Naive thymus-derived CD4-positive, alpha-beta T cell (primary cell): ENCODE measurements around the gene CLRN3. TPM values are rescaled to one million over a fixed set of nuclear protein-coding genes. Genes with fewer than 3 reads are reported as not detected.
A peak's percentile ranks its signal among the peaks of the same experiment; 100 is the strongest.

Experiments
- ATAC-seq: fragments of 150-1000 bp; cut with Tn5 transposase; 2 replicates; pipeline ENCODE4 v1.10.0; 2021; ENCODE audit warnings: mild to moderate bottlenecking, moderate library complexity
- CTCF ChIA-PET: fragments of 350-600 bp; sonication (Branson Sonifier 250); formaldehyde crosslinking; loops from one replicate; lab custom pipeline; 2021; ENCODE audit warnings: antibody characterized with exemption; lab: Charles Lee
- POLR2A ChIA-PET: fragments of 350-600 bp; sonication (Branson Sonifier 250); formaldehyde crosslinking; loops from one replicate; lab custom pipeline; 2021; ENCODE audit warnings: antibody characterized with exemption, inconsistent platforms; lab: Charles Lee
- DNase-seq, 9 donors: peaks; one replicate each; pipeline versions ENCODE4 v3.0.0 to v3.0.0-alpha.2; 2020 to 2022; ENCODE audit warnings: mixed read lengths in 1 of 9
- H3K27ac ChIP-seq: one replicate; pipeline ENCODE4 v1.7.0; 2013; ENCODE audit warnings: mild to moderate bottlenecking, low read depth, low read length, moderate library complexity
- H3K27me3 ChIP-seq, 2 donors: one replicate each; pipeline ENCODE4 v1.7.0; 2013; ENCODE audit warnings: low read length in 2 of 2, mild to moderate bottlenecking in 2 of 2, moderate library complexity in 2 of 2; ENCODE audit not compliant: control insufficient read depth in 2 of 2, insufficient read depth in 2 of 2
- H3K36me3 ChIP-seq, 3 experiments: 1 replicate in 2 of 3; 2 replicates in 1 of 3; pipeline ENCODE4 v1.7.0; 2013; ENCODE audit warnings: low read length in 3 of 3, mild to moderate bottlenecking in 3 of 3, moderate library complexity in 1 of 3; ENCODE audit not compliant: insufficient read depth in 3 of 3, control insufficient read depth in 2 of 3
- H3K4me1 ChIP-seq, 2 donors: one replicate each; pipeline ENCODE4 v1.7.0; 2013; ENCODE audit warnings: low read length in 2 of 2, mild to moderate bottlenecking in 2 of 2, moderate library complexity in 1 of 2; ENCODE audit not compliant: control insufficient read depth in 2 of 2, insufficient read depth in 2 of 2
- H3K4me3 ChIP-seq: 2 replicates; pipeline ENCODE4 v1.7.0; 2013; ENCODE audit warnings: mild to moderate bottlenecking, low read length
- H3K9me3 ChIP-seq, 3 experiments: 1 replicate in 2 of 3; 2 replicates in 1 of 3; pipeline ENCODE4 v1.7.0; 2013; ENCODE audit warnings: low read length in 3 of 3; ENCODE audit not compliant: control insufficient read depth in 2 of 3
- H3K27ac Mint-ChIP-seq, 9 donors: one replicate each; pipeline ENCODE4 v1.8.0; 2020 to 2022; ENCODE audit warnings: mixed read lengths in 9 of 9, mild to moderate bottlenecking in 8 of 9, moderate library complexity in 5 of 9, inconsistent platforms in 2 of 9
- H3K27me3 Mint-ChIP-seq, 5 donors: one replicate each; pipeline ENCODE4 v1.8.0; 2021 to 2022; ENCODE audit warnings: mixed read lengths in 5 of 5, mild to moderate bottlenecking in 1 of 5
- H3K36me3 Mint-ChIP-seq, 5 donors: one replicate each; pipeline ENCODE4 v1.8.0; 2020 to 2022; ENCODE audit warnings: mixed read lengths in 5 of 5, mild to moderate bottlenecking in 3 of 5, inconsistent platforms in 1 of 5
- H3K4me1 Mint-ChIP-seq, 7 donors: one replicate each; pipeline ENCODE4 v1.8.0; 2020 to 2022; ENCODE audit warnings: mixed read lengths in 7 of 7, mild to moderate bottlenecking in 3 of 7, inconsistent platforms in 1 of 7
- H3K4me3 Mint-ChIP-seq, 10 donors: one replicate each; pipeline ENCODE4 v1.8.0; 2020 to 2022; ENCODE audit warnings: mild to moderate bottlenecking in 10 of 10, mixed read lengths in 10 of 10, moderate library complexity in 6 of 10, inconsistent platforms in 2 of 10
- H3K9me3 Mint-ChIP-seq, 11 donors: one replicate each; pipeline ENCODE4 v1.8.0; 2020 to 2022; ENCODE audit warnings: mixed read lengths in 11 of 11, mild to moderate bottlenecking in 4 of 11, inconsistent platforms in 1 of 11, moderate library complexity in 1 of 11
- intact Hi-C, 2 donors: fragments of 100-400 bp; cut with micrococcal nuclease; formaldehyde crosslinking; loops; one replicate each; pipeline ENCODE4 v1.15.1; 2023
- polyA plus RNA-seq, 2 donors: library from polyadenylated mRNA; unstranded; fragments of 300-500 nt; fragmentation: Illumina TruSeq; gene quantifications; one replicate each; pipeline ENCODE4 v1.2.3, GENCODE V29; 2021
- total RNA-seq, 6 experiments: library from RNA in 5 of 6; stranded (reverse) in 5 of 6; gene quantifications; 1 replicate in 5 of 6; 2 replicates in 1 of 6; pipeline ENCODE4 v1.2.3 and lab custom pipeline; 2021 to 2026

Gene CLRN3
- total and polyA plus RNA-seq, 7 experiments from 2014 or later: not detected

DNA sequence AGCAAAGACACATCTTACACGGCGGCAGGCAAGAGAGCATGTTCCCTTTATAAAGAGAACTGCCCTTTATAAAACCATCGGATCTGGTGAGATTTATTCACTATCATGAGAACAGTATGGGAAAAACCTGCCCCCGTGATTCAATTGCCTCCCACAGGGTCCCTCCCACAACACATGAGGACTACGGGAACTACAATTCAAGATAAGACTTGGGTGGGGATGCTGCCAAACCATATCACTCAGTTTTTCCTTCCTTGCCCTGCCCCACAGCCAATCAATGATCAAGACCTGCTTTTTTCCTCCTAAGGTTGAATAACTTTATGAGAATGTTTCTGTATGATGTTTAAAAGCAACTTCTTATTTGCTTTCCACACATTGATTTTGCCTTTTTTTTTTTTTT is 11.0 kb upstream of the CLRN3 start:
- Histone ChIP-seq H3K9me3 (no peaks in the 10 kb centered on the region), H3K27ac (no peak overlapping the region), H3K27me3 (no peaks in the 10 kb centered on the region), H3K4me3 (no peak overlapping the region), H3K4me1 (no peaks in the 10 kb centered on the region), H3K36me3 (no peaks in the 10 kb centered on the region)
- H3K4me3 Mint-ChIP-seq: no peak overlapping the region
- DNase-seq (no peak), ATAC-seq (no peak)
- no peak overlapping the region for H3K27ac Mint-ChIP-seq
- H3K9me3 Mint-ChIP-seq: peaks cover 0 to 5% (median 0%) of the 10 kb centered on the region in 11 donors
- H3K4me1 Mint-ChIP-seq: peaks cover 0 to 8% (median 0%) of the 10 kb centered on the region in 7 donors
- intact Hi-C loops: no loop called here
- POLR2A ChIA-PET: no interaction called here
- peaks cover 26 to 52% (median 32%) of the 10 kb centered on the region in 5 donors for H3K27me3 Mint-ChIP-seq
- no peaks in the 10 kb centered on the region for H3K36me3 Mint-ChIP-seq
- CTCF ChIA-PET: no interaction called here

DNA sequence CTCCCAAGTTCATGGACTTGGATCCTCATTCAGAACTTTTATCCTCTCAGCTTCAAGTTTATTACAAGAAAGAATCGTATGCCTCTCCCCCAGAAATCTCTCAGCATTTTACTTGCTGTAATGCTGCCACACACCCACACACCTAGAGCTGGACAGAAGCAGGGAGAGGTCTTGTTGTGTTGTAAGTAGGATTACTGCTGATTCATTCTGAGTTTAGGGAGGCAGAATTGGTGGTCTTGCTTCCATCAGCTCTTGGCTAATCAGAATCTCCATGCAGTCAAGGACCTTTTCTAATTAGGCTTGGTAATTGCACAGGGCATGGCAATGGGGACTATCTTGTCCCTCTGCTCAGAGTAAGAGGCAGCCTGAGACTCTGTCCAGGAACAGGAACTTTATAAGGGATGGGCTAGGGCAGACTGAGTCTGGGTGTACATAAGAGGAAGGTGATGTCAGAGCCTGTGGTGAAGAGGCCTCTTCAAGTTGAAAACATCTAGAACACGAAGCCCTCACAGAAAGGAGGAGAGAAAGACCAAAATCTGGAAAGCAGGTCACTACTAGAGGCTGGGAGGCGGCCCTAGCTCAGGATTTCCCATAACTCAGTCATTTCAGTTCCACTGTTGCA is 7.1 kb upstream of the CLRN3 start:
- Mint-ChIP-seq H3K27me3 (peaks cover 18 to 37% (median 28%) of the 10 kb centered on the region in 5 donors), H3K4me1 (peaks cover 0 to 14% (median 0%) of the 10 kb centered on the region in 7 donors), H3K27ac (no peak overlapping the region), H3K4me3 (peak overlapping the region in 1 of 10 donors; percentile 10), H3K36me3 (peaks cover 0 to 5% (median 0%) of the 10 kb centered on the region in 5 donors), H3K9me3 (peaks cover 0 to 14% (median 6%) of the 10 kb centered on the region in 11 donors)
- intact Hi-C loops: no loop called here
- Histone ChIP-seq H3K36me3 (no peaks in the 10 kb centered on the region), H3K4me3 (no peak overlapping the region), H3K9me3 (no peaks in the 10 kb centered on the region), H3K4me1 (no peaks in the 10 kb centered on the region), H3K27ac (no peak overlapping the region), H3K27me3 (no peaks in the 10 kb centered on the region)
- POLR2A ChIA-PET: no interaction called here
- CTCF ChIA-PET: no interaction called here
- ATAC-seq (peak; percentile 91), DNase-seq (no peak)

DNA sequence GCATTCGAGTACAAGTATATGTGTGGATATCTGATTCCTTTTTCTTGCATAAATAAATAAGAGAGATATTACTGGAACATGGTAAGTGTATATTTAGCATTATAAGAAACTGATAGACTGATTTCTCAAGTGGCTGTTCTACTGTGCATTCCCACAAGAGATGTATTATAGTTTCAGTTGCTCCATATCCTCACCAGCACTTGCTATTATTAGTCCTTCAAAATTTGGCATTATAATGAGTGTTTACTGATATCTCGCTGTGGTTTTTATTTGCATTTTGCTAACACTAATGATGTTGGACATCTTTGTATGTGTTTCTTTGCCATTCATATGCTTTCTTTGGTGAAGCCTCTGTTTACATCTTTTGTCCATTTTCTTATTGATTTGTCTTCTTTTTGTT is 4.4 kb upstream of the CLRN3 start:
- no peak for DNase-seq
- H3K27me3 ChIP-seq: no peaks in the 10 kb centered on the region
- Mint-ChIP-seq H3K4me1 (peaks cover 0 to 17% (median 0%) of the 10 kb centered on the region in 7 donors), H3K27me3 (peaks cover 13 to 40% (median 29%) of the 10 kb centered on the region in 5 donors), H3K27ac (no peak overlapping the region), H3K4me3 (no peak overlapping the region), H3K9me3 (peaks cover 0 to 14% (median 6%) of the 10 kb centered on the region in 11 donors), H3K36me3 (peaks cover 0 to 5% (median 0%) of the 10 kb centered on the region in 5 donors)
- no peaks in the 10 kb centered on the region for H3K36me3 ChIP-seq
- ATAC-seq: no peak
- no peak overlapping the region for H3K4me3 ChIP-seq
- no peaks in the 10 kb centered on the region for H3K4me1 ChIP-seq
- ChIA-PET POLR2A (no interaction called here), CTCF (no interaction called here)
- no peak overlapping the region for H3K27ac ChIP-seq
- intact Hi-C loops: no loop called here
- H3K9me3 ChIP-seq: no peaks in the 10 kb centered on the region

DNA sequence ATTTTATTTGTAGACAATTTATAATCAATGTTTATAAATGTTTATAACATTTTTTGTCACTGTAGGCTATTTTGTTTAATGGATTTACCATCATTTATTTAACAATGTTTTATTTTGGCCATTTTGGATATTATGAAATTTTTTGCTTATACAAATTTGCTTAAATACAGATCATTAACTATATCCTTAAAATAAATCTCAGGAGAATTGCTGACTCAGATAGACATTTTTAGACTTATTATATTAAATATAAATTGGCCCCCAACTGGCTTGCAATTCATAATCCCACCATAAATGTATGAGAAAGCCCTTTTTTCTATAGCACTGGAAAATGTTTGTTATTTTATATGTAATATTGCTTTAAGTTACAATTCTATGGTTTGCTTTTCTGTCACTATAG is 3.8 kb upstream of the CLRN3 start:
- no peak overlapping the region for H3K4me3 ChIP-seq
- DNase-seq (no peak), ATAC-seq (no peak)
- no peak overlapping the region for H3K27ac Mint-ChIP-seq
- no peaks in the 10 kb centered on the region for H3K4me1 ChIP-seq
- H3K9me3 Mint-ChIP-seq: peaks cover 0 to 14% (median 6%) of the 10 kb centered on the region in 11 donors
- no peak overlapping the region for H3K4me3 Mint-ChIP-seq
- H3K36me3 Mint-ChIP-seq: peaks cover 0 to 5% (median 0%) of the 10 kb centered on the region in 5 donors
- intact Hi-C loops: no loop called here
- peaks cover 0 to 17% (median 0%) of the 10 kb centered on the region in 7 donors for H3K4me1 Mint-ChIP-seq
- no peaks in the 10 kb centered on the region for H3K36me3 ChIP-seq
- H3K9me3 ChIP-seq: no peaks in the 10 kb centered on the region
- POLR2A ChIA-PET: no interaction called here
- H3K27me3 Mint-ChIP-seq: peaks cover 13 to 42% (median 29%) of the 10 kb centered on the region in 5 donors
- no peaks in the 10 kb centered on the region for H3K27me3 ChIP-seq
- H3K27ac ChIP-seq: no peak overlapping the region
- CTCF ChIA-PET: no interaction called here

DNA sequence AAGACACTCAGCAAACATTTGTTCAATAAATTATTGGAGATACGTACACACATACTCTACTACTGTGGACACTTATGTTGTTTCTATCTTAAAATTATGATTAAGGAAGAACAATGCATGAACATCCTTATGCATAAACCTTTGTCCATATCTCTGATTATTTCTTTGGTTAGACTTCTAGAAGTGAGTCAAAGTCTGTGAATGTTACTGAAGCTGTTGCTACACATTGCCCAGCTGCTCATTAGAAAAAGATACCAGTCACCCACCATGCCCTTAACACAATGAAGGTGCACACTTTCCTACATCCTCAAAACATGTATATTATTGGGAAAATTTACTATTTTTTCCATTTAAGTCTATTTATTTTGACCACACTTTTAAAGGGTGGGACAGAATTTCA is 1.4 kb upstream of the CLRN3 start:
- ChIA-PET POLR2A (no interaction called here), CTCF (no interaction called here)
- no peak overlapping the region for H3K4me3 Mint-ChIP-seq
- Histone ChIP-seq H3K36me3 (no peaks in the 10 kb centered on the region), H3K27ac (no peak overlapping the region), H3K27me3 (no peaks in the 10 kb centered on the region), H3K4me1 (no peaks in the 10 kb centered on the region), H3K9me3 (no peaks in the 10 kb centered on the region), H3K4me3 (no peak overlapping the region)
- ATAC-seq (no peak), DNase-seq (no peak)
- peaks cover 0 to 5% (median 0%) of the 10 kb centered on the region in 5 donors for H3K36me3 Mint-ChIP-seq
- H3K27ac Mint-ChIP-seq: no peak overlapping the region
- intact Hi-C loops: no loop called here
- peaks cover 0 to 9% (median 0%) of the 10 kb centered on the region in 7 donors for H3K4me1 Mint-ChIP-seq
- H3K27me3 Mint-ChIP-seq: peaks cover 13 to 37% (median 19%) of the 10 kb centered on the region in 5 donors
- H3K9me3 Mint-ChIP-seq: peaks cover 0 to 14% (median 6%) of the 10 kb centered on the region in 11 donors

DNA sequence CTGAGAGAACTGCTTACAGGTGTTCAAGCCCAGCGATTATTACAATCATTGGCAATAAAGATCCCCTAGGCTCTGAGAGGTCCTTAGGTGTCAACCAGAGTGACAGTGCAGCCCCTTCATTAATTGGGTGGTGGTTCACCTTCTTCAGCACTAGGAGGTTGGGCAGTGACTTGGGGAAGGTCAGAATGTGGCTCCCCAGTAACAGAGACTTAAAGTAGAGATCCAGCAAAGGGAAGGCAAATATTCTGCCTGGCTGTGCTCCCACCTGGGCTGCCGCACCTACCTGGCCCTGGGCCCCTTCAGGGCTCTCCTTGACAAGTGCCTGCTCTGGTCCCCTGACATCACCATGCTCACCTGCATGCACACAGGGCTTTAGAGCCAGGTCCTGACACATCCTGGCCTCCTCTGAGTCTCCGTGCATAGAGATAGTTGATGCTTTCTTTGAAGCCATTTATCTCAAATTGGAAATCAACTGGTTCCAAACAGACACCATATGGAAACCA is 1.9 kb downstream of the CLRN3 start:
- no peaks in the 10 kb centered on the region for H3K36me3 ChIP-seq
- H3K27ac ChIP-seq: no peak overlapping the region
- CTCF ChIA-PET: no interaction called here
- peaks cover 6 to 26% (median 10%) of the 10 kb centered on the region in 5 donors for H3K27me3 Mint-ChIP-seq
- no peak for DNase-seq
- H3K4me1 ChIP-seq: no peaks in the 10 kb centered on the region
- H3K4me1 Mint-ChIP-seq: peaks cover 0 to 9% (median 0%) of the 10 kb centered on the region in 7 donors
- H3K36me3 Mint-ChIP-seq: no peaks in the 10 kb centered on the region
- intact Hi-C loops: no loop called here
- no peak overlapping the region for H3K27ac Mint-ChIP-seq
- H3K9me3 ChIP-seq: no peaks in the 10 kb centered on the region
- peaks cover 0 to 2% (median 0%) of the 10 kb centered on the region in 11 donors for H3K9me3 Mint-ChIP-seq
- no peak overlapping the region for H3K4me3 ChIP-seq
- no peak for ATAC-seq
- H3K4me3 Mint-ChIP-seq: no peak overlapping the region
- POLR2A ChIA-PET: no interaction called here
- H3K27me3 ChIP-seq: no peaks in the 10 kb centered on the region

DNA sequence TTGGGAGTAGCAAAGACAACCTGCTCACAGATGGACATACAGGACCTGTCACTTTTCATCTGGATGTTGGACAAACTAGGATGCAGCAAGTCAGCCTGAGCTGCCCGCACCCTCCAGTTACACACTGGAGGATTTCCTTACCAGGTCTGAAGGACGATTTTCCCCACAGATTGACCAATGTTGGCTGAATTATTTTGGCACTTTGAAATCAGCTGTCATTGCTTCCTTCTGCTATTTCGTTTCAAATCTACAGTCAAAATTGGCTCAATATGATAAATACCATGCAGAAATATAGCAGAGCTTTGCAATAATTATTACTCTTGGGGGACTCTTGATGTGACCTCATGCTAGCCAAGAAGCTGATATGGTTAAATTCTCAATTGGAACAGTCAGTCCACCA is 2.5 kb downstream of the CLRN3 start:
- H3K4me1 Mint-ChIP-seq: peaks cover 0 to 6% (median 0%) of the 10 kb centered on the region in 7 donors
- H3K27ac ChIP-seq: no peak overlapping the region
- ATAC-seq (peak; percentile 22), DNase-seq (no peak)
- peaks cover 0 to 2% (median 0%) of the 10 kb centered on the region in 11 donors for H3K9me3 Mint-ChIP-seq
- no peaks in the 10 kb centered on the region for H3K9me3 ChIP-seq
- H3K36me3 Mint-ChIP-seq: no peaks in the 10 kb centered on the region
- no peaks in the 10 kb centered on the region for H3K27me3 ChIP-seq
- ChIA-PET CTCF (no interaction called here), POLR2A (no interaction called here)
- H3K4me3 Mint-ChIP-seq: no peak overlapping the region
- H3K27me3 Mint-ChIP-seq: peaks cover 6 to 24% (median 8%) of the 10 kb centered on the region in 5 donors
- no peaks in the 10 kb centered on the region for H3K36me3 ChIP-seq
- no peak overlapping the region for H3K27ac Mint-ChIP-seq
- H3K4me3 ChIP-seq: no peak overlapping the region
- intact Hi-C loops: no loop called here
- H3K4me1 ChIP-seq: no peaks in the 10 kb centered on the region
